ENCODE results near the gene ZBTB43. TPM values are rescaled to one million over a fixed set of nuclear protein-coding genes. Genes with fewer than 3 reads are reported as not detected.
A peak's percentile ranks its signal among the peaks of the same experiment; 100 is the strongest.

ZBTB43 gene
- total RNA-seq, 1 donor from 2014 or later, result 2.4 TPM

- H3K36me3 ChIP-seq, result no peaks in the 10 kb centered on the region
- no peaks in the 10 kb centered on the region for H3K4me1 ChIP-seq
- no peak overlapping the region for H3K4me3 ChIP-seq
- no peak for DNase-seq (ENCODE audit: low spot score in 2 of 2)
- no peak overlapping the region for H3K27ac ChIP-seq
- no peaks in the 10 kb centered on the region for H3K27me3 ChIP-seq
- no peak for TF ChIP-seq CTCF (IDR thresholded peaks at IDR 0.05)
- no peaks in the 10 kb centered on the region for H3K9me3 ChIP-seq
- intact Hi-C loops (cut with DNase I), result no loop called here
These were observed 43.6 kb upstream of the ZBTB43 start for GRCh38 chr9:126761274-126761673.

DNA sequence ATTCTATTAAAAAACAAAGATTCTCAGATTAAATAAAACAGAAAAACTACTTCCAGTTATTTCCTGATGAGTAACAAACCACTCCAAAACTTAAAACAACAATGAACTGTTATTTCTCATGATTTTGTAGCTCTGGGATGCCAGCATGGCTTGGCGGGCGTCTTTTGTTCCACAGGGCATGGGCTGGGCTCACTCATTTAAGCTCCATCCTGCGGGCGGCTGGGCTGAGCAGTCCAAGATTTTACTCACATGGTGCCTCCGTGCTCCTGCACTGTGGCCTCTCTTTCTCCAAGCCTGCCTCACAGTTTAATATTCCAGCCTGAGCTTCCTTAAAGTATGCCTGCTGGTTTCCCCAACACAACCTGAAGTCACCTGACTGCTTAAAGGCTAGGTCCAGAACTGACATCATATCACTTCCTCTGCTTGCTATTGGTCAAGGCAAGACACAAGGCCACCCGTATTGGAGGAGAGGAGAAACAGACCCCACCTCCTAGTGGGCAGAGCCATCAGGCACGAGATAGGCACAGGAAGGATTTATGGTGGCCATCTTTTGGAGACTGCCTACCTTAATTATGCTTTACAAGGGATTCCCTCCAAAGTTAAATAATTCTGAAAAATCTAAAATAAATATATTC, 41.6 kb upstream of the ZBTB43 start:
- intact Hi-C loops (cut with DNase I), result no loop called here
- no peak overlapping the region for H3K4me3 ChIP-seq
- no peak for TF ChIP-seq CTCF (IDR thresholded peaks at IDR 0.05)

DNA sequence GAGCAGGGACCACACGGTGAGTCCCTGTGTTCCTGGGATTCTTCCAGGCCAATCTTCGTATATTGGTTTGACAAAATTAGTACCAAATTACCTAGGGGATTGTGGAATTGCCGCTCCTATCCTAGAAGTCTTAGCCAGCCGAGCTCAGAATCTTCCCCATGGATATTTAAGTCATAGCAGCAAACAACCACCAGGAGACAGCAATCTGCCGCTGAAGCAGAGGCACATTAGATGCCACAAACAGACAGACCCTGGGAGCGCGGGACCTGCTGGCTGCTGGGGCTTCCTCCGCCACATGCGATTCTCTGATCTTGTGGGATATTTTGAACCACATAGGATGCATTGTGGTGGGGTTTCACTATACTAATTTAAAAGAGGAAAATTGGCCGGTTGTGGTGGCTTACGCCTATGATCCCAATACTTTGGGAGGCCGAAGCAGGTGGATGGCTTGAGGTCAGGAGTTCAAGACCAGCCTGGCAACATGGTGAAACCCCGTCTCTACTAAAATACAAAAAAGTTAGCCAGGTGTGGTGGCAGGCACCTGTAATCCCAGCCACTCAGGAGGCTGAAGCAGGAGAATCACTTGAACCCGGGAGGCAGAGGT, 31.7 kb upstream of the ZBTB43 start:
- Histone ChIP-seq H3K36me3 (no peaks in the 10 kb centered on the region), H3K4me1 (no peaks in the 10 kb centered on the region), H3K27me3 (no peaks in the 10 kb centered on the region), H3K4me3 (no peak overlapping the region), H3K27ac (no peak overlapping the region), H3K9me3 (no peaks in the 10 kb centered on the region)
- intact Hi-C loops (cut with DNase I), result no loop called here
- no peak for DNase-seq (ENCODE audit: low spot score in 2 of 2)
- peak in 1 of 3 experiments; percentile 23 for TF ChIP-seq CTCF (IDR thresholded peaks at IDR 0.05)

More for the DNA sequence above, 41.6 kb upstream of the ZBTB43 start:
- Histone ChIP-seq H3K27ac (no peak overlapping the region), H3K36me3 (no peaks in the 10 kb centered on the region), H3K9me3 (no peaks in the 10 kb centered on the region), H3K4me1 (no peaks in the 10 kb centered on the region), H3K27me3 (no peaks in the 10 kb centered on the region)
- no peak for DNase-seq (ENCODE audit: low spot score in 2 of 2)

DNA sequence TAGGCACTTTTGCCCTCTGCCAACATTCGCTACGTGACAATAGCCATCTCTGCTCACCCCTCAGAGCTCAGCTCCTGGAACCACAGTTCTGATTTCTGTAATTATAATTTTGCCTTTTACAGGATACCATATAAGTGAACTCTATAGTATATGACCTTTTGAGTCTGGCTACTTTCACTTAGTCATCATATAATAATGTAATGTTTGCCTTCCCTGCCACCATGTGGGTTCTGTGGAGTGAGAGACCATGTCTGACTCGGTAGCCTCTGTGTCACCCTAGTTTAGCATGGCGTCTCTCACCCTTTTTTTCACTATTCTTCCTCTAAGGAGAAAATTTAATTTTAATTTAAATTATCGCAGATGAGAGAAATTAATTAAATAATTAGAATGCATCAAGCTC, 28.9 kb upstream of the ZBTB43 start:
- DNase-seq (ENCODE audit: low spot score in 2 of 2), result no peak
- Histone ChIP-seq H3K4me1 (no peaks in the 10 kb centered on the region), H3K36me3 (no peaks in the 10 kb centered on the region), H3K27me3 (no peaks in the 10 kb centered on the region), H3K4me3 (no peak overlapping the region), H3K27ac (no peak overlapping the region), H3K9me3 (no peaks in the 10 kb centered on the region)
- intact Hi-C loops (cut with DNase I), result no loop called here
- TF ChIP-seq CTCF (IDR thresholded peaks at IDR 0.05), result no peak

DNA sequence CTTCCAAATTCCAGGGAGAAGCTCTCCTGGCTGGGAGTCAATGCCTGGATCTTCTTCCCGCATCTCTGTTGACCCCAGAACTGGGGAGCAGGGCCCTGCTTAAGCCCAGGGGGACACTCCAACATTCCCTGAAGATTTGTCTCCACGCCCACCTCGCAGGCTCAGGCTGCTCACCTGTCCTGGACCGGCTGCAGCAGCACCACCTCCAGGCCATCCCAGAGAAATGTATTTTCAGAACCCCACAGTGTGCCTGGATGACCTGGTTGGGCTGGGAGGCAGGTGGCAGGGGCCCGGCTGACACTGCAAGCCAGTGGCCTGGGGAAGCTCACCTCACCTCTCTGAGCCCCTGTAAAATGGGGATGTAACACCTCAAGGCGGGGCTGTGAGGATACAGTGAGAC, 27.1 kb upstream of the ZBTB43 start:
- intact Hi-C loops (cut with DNase I), result no loop called here
- H3K4me1 ChIP-seq, result no peaks in the 10 kb centered on the region

More for the DNA sequence above, 27.1 kb upstream of the ZBTB43 start:
- no peak overlapping the region for H3K4me3 ChIP-seq
- H3K9me3 ChIP-seq, result no peaks in the 10 kb centered on the region
- DNase-seq (ENCODE audit: low spot score in 2 of 2), result no peak
- no peak overlapping the region for H3K27ac ChIP-seq
- H3K27me3 ChIP-seq, result no peaks in the 10 kb centered on the region
- TF ChIP-seq CTCF (IDR thresholded peaks at IDR 0.05), result no peak
- no peaks in the 10 kb centered on the region for H3K36me3 ChIP-seq

All from ascending aorta (tissue), 2 donors.